Stimulated activated CD4-positive, alpha-beta T cell treated with anti-CD3 and anti-CD28 coated beads, TNF-alpha, amount 100 ng/mL, for 24 hours (primary cell): Measurements from ENCODE around the gene PLEKHG2.
"Not testable (repeated sequence)": the region's sequence is repeated elsewhere in the genome, so short reads cannot be mapped to it uniquely, and the experiment has no call there.

Experiments used
- DNase-seq, 3 experiments: peaks; one replicate each; pipeline ENCODE4 v3.0.0-alpha.2; 2020; ENCODE audit warnings: low read depth in 3 of 3

Gene PLEKHG2

GRCh38 chr19:39412100-39412866 lies at the start of gene PLEKHG2:
Gene PLEKHG2 (plus strand): TSS chr19:39412669. CDS start chr19:39414087, 1,418 bp downstream.
- peak; percentile 92 to 97 (median 96) for DNase-seq

- no peak for DNase-seq
These were observed 49.5 kb upstream of the PLEKHG2 start for GRCh38 chr19:39362682-39363657.

- no peak for DNase-seq
These were observed 48.5 kb upstream of the PLEKHG2 start for GRCh38 chr19:39363901-39364457.

- no peak for DNase-seq
These were observed 46.9 kb upstream of the PLEKHG2 start for GRCh38 chr19:39365531-39365930.

- DNase-seq, result no peak
These were observed 43.3 kb upstream of the PLEKHG2 start for GRCh38 chr19:39369200-39369599.

GRCh38 chr19:39370735-39371134 lies 41.7 kb upstream of the PLEKHG2 start:
- no peak for DNase-seq

- no peak for DNase-seq
These were observed 40.2 kb upstream of the PLEKHG2 start for GRCh38 chr19:39372047-39372802.

- DNase-seq, result no peak
These were observed 39.5 kb upstream of the PLEKHG2 start for GRCh38 chr19:39372941-39373340.

- DNase-seq, result no peak
These were observed 36.5 kb upstream of the PLEKHG2 start for GRCh38 chr19:39375929-39376328.

- DNase-seq, result no peak
These were observed 34.8 kb upstream of the PLEKHG2 start for GRCh38 chr19:39377373-39378362.

GRCh38 chr19:39379366-39379765 lies 33.1 kb upstream of the PLEKHG2 start:
- not testable (repeated sequence) for DNase-seq

- DNase-seq, result no peak
These were observed 32.5 kb upstream of the PLEKHG2 start for GRCh38 chr19:39379865-39380396.

GRCh38 chr19:39380521-39381502 lies 31.7 kb upstream of the PLEKHG2 start:
- DNase-seq, result no peak

GRCh38 chr19:39381910-39382611 lies 30.4 kb upstream of the PLEKHG2 start:
- DNase-seq, result no peak

- DNase-seq, result no peak
These were observed 29.3 kb upstream of the PLEKHG2 start for GRCh38 chr19:39382991-39383828.

GRCh38 chr19:39384839-39385568 lies 27.5 kb upstream of the PLEKHG2 start:
- no peak for DNase-seq
